Endothelial cell of umbilical vein (primary cell): Measurements from ENCODE around the gene MACF1. TPM values are rescaled to one million over a fixed set of nuclear protein-coding genes. Genes with fewer than 3 reads are reported as not detected.

Experiments
- BruUV-seq: library from RNA; stranded (reverse); fragments of 400-500 nt; replicated peaks from 2 replicates; lab custom pipeline; 2021; lab: Mats Ljungman, UMichigan
- CTCF ChIA-PET: fragments of 300-600, 350-600 bp; sonication (Branson Sonifier 250); formaldehyde crosslinking; loops from one replicate; lab custom pipeline; 2021; ENCODE audit warnings: antibody characterized with exemption, inconsistent platforms; lab: Charles Lee
- POLR2A ChIA-PET: fragments of 300-600, 350-600 bp; sonication (Branson Sonifier 250); formaldehyde crosslinking; loops from one replicate; lab custom pipeline; 2021; ENCODE audit warnings: antibody characterized with exemption, inconsistent platforms; lab: Charles Lee
- DNase-seq: peaks from one replicate; pipeline ENCODE4 v3.0.0-alpha.2; 2011; ENCODE audit warnings: low read depth, low spot score
- FAIRE-seq: peaks from 2 replicates; lab custom pipeline; 2011; peaks lifted over from hg19 to GRCh38; lab: Jason Lieb, UNC
- H2AFZ ChIP-seq: 2 replicates; pipeline ENCODE4 v1.6.0; 2012; ENCODE audit warnings: low read depth, low read length, control low read depth, inconsistent platforms
- H3K27ac ChIP-seq: 2 replicates; pipeline ENCODE4 v1.5.1; 2011; ENCODE audit warnings: low read depth, mild to moderate bottlenecking, control low read depth, low read length, moderate library complexity; ENCODE audit not compliant: insufficient read depth
- H3K27me3 ChIP-seq, 2 experiments: 2 replicates each; pipeline versions ENCODE4 v1.6.0 to v1.6.1; 2011; ENCODE audit warnings: low read length in 2 of 2, mixed read lengths in 1 of 2; ENCODE audit not compliant: control insufficient read depth in 2 of 2, insufficient read depth in 2 of 2
- H3K36me3 ChIP-seq, 2 experiments: 2 replicates in 1 of 2; 3 replicates in 1 of 2; pipeline ENCODE4 v1.5.1; 2011; ENCODE audit warnings: low read length in 2 of 2, mild to moderate bottlenecking in 1 of 2, moderate library complexity in 1 of 2; ENCODE audit not compliant: control insufficient read depth in 2 of 2, insufficient read depth in 2 of 2; ENCODE audit errors: extremely low read depth in 1 of 2
- H3K4me1 ChIP-seq: 3 replicates; pipeline ENCODE4 v1.5.1; 2011; ENCODE audit warnings: mild to moderate bottlenecking, low read length; ENCODE audit not compliant: control insufficient read depth, insufficient read depth; ENCODE audit errors: extremely low read depth
- H3K4me2 ChIP-seq: 2 replicates; pipeline ENCODE4 v1.6.1; 2011; ENCODE audit warnings: low read length, control low read depth, mixed read lengths; ENCODE audit not compliant: insufficient read depth
- H3K4me3 ChIP-seq, 3 experiments: fragments of 200-600 bp in 1 of 3; sonication (generic), shearing (Covaris generic) in 1 of 3; replicated peaks in 1 of 3; 2 replicates each; pipeline ENCODE4 v1.5.1; 2011 to 2016; ENCODE audit warnings: control low read depth in 3 of 3, low read length in 3 of 3, mild to moderate bottlenecking in 2 of 3, inconsistent platforms in 1 of 3, low read depth in 1 of 3, moderate library complexity in 1 of 3; ENCODE audit not compliant: insufficient read depth in 1 of 3
- H3K79me2 ChIP-seq: 2 replicates; pipeline ENCODE4 v1.6.0; 2012; ENCODE audit warnings: low read length, inconsistent platforms; ENCODE audit not compliant: control insufficient read depth, insufficient read depth
- H3K9ac ChIP-seq: replicated peaks from 2 replicates; pipeline ENCODE3; 2011; ENCODE audit warnings: low read length, control low read depth; ENCODE audit not compliant: insufficient read depth; ENCODE audit errors: extremely low read depth
- H3K9me1 ChIP-seq: replicated peaks from 3 replicates; pipeline ENCODE4 v1.6.0; 2011; ENCODE audit warnings: mild to moderate bottlenecking, low read length; ENCODE audit not compliant: control insufficient read depth, insufficient read depth; ENCODE audit errors: extremely low read depth
- H3K9me3 ChIP-seq: replicated peaks from 2 replicates; pipeline ENCODE4 v1.5.1; 2012; ENCODE audit warnings: low read length, inconsistent platforms; ENCODE audit not compliant: control insufficient read depth, insufficient read depth
- H4K20me1 ChIP-seq: replicated peaks from 2 replicates; pipeline ENCODE3; 2011; ENCODE audit warnings: mild to moderate bottlenecking, low read length; ENCODE audit not compliant: control insufficient read depth, insufficient read depth; ENCODE audit errors: extremely low read depth
- CTCF ChIP-seq, 2 donors: IDR thresholded peaks; 1 replicate in 1 of 2; 2 replicates in 1 of 2; pipeline ENCODE4 v1.5.1; 2011; ENCODE audit warnings: low read length in 2 of 2, mild to moderate bottlenecking in 2 of 2, moderate library complexity in 2 of 2, control low read depth in 1 of 2, inconsistent platforms in 1 of 2, low read depth in 1 of 2; ENCODE audit not compliant: insufficient read depth in 1 of 2; ENCODE audit errors: extremely low read depth in 1 of 2
- EZH2 ChIP-seq: IDR thresholded peaks from 2 replicates; pipeline ENCODE4 v1.6.1; 2012; ENCODE audit warnings: borderline replicate concordance, low read depth, mild to moderate bottlenecking, moderate library complexity, low read length, inconsistent platforms; ENCODE audit not compliant: severe bottlenecking
- FOS ChIP-seq: IDR thresholded peaks from 2 replicates; pipeline ENCODE4 v1.6.1; 2011; ENCODE audit warnings: mild to moderate bottlenecking, low read length, moderate library complexity, borderline replicate concordance; ENCODE audit not compliant: insufficient read depth
- GATA2 ChIP-seq: IDR thresholded peaks from 2 replicates; pipeline ENCODE4 v1.7.0; 2011; ENCODE audit warnings: low read depth, mild to moderate bottlenecking, moderate library complexity, mixed read lengths, low read length; ENCODE audit not compliant: insufficient read length, insufficient read depth
- JUN ChIP-seq: IDR thresholded peaks from 2 replicates; pipeline ENCODE4 v1.6.1; 2011; ENCODE audit warnings: borderline replicate concordance, low read depth; ENCODE audit not compliant: insufficient read length, insufficient read depth
- MYC ChIP-seq: IDR thresholded peaks from one replicate; pipeline ENCODE4 v1.6.1; 2011; ENCODE audit warnings: mild to moderate bottlenecking, low read depth, low read length
- POLR2A ChIP-seq: IDR thresholded peaks from 2 replicates; pipeline ENCODE4 v1.6.1; 2012; ENCODE audit warnings: low read depth, mild to moderate bottlenecking, control low read depth, low read length
- POLR2AphosphoS5 ChIP-seq: IDR thresholded peaks from 2 replicates; pipeline ENCODE4 v1.6.1; 2012; ENCODE audit warnings: low read depth, mild to moderate bottlenecking, control low read depth, low read length, moderate library complexity; ENCODE audit not compliant: insufficient read depth
- dilution Hi-C: fragments of 300-500 bp; cut with MboI; formaldehyde crosslinking; loops from one replicate; pipeline ENCODE4 v1.15.0; 2019; ENCODE audit warnings: low sequenced_read_pairs; ENCODE audit not compliant: extremely low pct_ligation_motif_present
- intact Hi-C: fragments of 100-400 bp; cut with micrococcal nuclease; formaldehyde crosslinking; loops from one replicate; pipeline ENCODE4 v1.10.0; 2022
- polyA plus RNA-seq, 4 experiments: library from polyadenylated mRNA; depleted of rRNA in 3 of 4; stranded (reverse) in 3 of 4; unstranded in 1 of 4; fragments of >200 nt; gene quantifications; 2 replicates each; pipeline versions ENCODE4 v1.2.1 to v1.2.3, GENCODE V29; 2011 to 2012; ENCODE audit warnings: missing spikeins in 1 of 4
- total RNA-seq: library from RNA; stranded (reverse); gene quantifications from 2 replicates; pipeline ENCODE4 v1.2.3, GENCODE V29; 2021
- TF ChIP-seq, protein P1 (sequence below): IDR thresholded peaks from 2 replicates; pipeline ENCODE4 v1.6.1; 2011; ENCODE audit not compliant: insufficient read depth, insufficient read length

The MACF1 gene
- total and polyA plus RNA-seq, 2 donors (not counting 3 experiments of a cell fraction or from before 2014, with no cell fraction given), result 122 to 587 TPM

DNA sequence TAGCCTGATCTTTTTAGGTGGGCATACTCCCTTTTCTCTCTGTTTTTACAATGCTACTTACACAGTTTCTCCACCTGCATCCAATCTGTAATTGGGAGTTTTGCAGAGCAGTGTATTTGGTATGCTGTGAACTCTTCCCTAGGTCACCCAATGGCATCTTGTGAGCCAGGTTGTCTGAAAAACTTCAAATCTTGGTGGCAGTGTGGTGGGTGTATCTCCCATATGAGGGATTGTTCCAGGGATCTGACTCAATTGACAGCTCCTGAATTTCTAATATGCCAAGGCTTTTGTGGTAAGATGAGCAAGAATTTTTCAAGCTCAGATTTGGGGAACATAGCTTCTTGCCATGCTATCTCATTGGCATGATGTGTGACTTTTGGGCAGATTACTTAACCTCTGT is 47.2 kb upstream of the MACF1 start:
- no peak for TF ChIP-seq JUN
- TF ChIP-seq, protein P1, sequence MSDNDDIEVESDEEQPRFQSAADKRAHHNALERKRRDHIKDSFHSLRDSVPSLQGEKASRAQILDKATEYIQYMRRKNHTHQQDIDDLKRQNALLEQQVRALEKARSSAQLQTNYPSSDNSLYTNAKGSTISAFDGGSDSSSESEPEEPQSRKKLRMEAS, result no peak
- TF ChIP-seq POLR2A, result no peak
- no peak for TF ChIP-seq POLR2AphosphoS5
- TF ChIP-seq EZH2, result no peak
- H3K27ac ChIP-seq, result no peak overlapping the region
- DNase-seq (no peak), FAIRE-seq (no peak)
- no peak overlapping the region for H3K4me3 ChIP-seq
- H3K27me3 ChIP-seq, result no peaks in the 10 kb centered on the region
- no peak overlapping the region for H2AFZ ChIP-seq
- peaks cover 90% of the 10 kb centered on the region for H3K79me2 ChIP-seq
- no peaks in the 10 kb centered on the region for H4K20me1 ChIP-seq
- H3K4me2 ChIP-seq, result no peak overlapping the region
- peaks cover 76% of the 10 kb centered on the region for H3K4me1 ChIP-seq
- ChIA-PET POLR2A (interaction anchor here (0.5 kb wide), 1 partner anchor 11 kb away, joined by 3 read pairs; no protein-coding TSS in a partner anchor), CTCF (interaction anchor here (1.1 to 4.3 kb wide), 5 partner anchors 11 to 26 kb away, joined by 3 to 25 read pairs (median 4); no protein-coding TSS in a partner anchor)
- intact Hi-C loops, result no loop called here
- no peaks in the 10 kb centered on the region for H3K9me3 ChIP-seq
- no TSS peak for BruUV-seq
- no peak overlapping the region for H3K9ac ChIP-seq
- no peaks in the 10 kb centered on the region for H3K9me1 ChIP-seq
- no peaks in the 10 kb centered on the region for H3K36me3 ChIP-seq
- dilution Hi-C loops, result no loop called here

GRCh38 chr1:39158327-39159086 is 46.0 kb upstream of the MACF1 start:
- Histone ChIP-seq H3K27me3 (no peaks in the 10 kb centered on the region), H3K9ac (peak overlapping the region; percentile 8), H3K9me3 (no peaks in the 10 kb centered on the region), H3K4me1 (peaks cover 64% of the 10 kb centered on the region), H3K4me2 (peak overlapping the region; percentile 34), H2AFZ (no peak overlapping the region), H3K4me3 (no peak overlapping the region), H3K79me2 (peaks cover 90% of the 10 kb centered on the region), H4K20me1 (no peaks in the 10 kb centered on the region), H3K9me1 (no peaks in the 10 kb centered on the region), H3K36me3 (peaks cover 0 to 1% of the 10 kb centered on the region in 2 experiments), H3K27ac (peak overlapping the region; percentile 80)
- ChIA-PET CTCF (interaction anchor here (0.6 to 4.3 kb wide), 8 partner anchors 13 to 1215 kb away, joined by 3 to 29 read pairs (median 4); partner anchors contain the start of gene SMAP2), POLR2A (no interaction called here)
- FAIRE-seq, result no peak
- dilution Hi-C loops, result no loop called here
- no peak for DNase-seq
- no peak for TF ChIP-seq POLR2A
- no peak for TF ChIP-seq JUN
- no peak for TF ChIP-seq POLR2AphosphoS5
- TF ChIP-seq MYC, result no peak
- TF ChIP-seq, protein P1, result no peak
- no peak for TF ChIP-seq FOS
- TF ChIP-seq EZH2, result no peak
- TF ChIP-seq CTCF (IDR thresholded peaks at IDR 0.05; ENCODE audit: extremely low read depth in 1 of 2, insufficient read depth in 1 of 2, low read depth in 1 of 2, low read length in 2 of 2), result no peak
- TF ChIP-seq GATA2, result no peak
- intact Hi-C loops, result loop anchor here (1.0 to 2.0 kb wide), 3 partner anchors 20 to 52 kb away; no protein-coding TSS in a partner anchor
- no TSS peak for BruUV-seq
